ENCODE results near the gene CGB1. TPM values are rescaled to one million over a fixed set of nuclear protein-coding genes. Genes with fewer than 3 reads are reported as not detected.
"Not testable (repeated sequence)": the region's sequence is repeated elsewhere in the genome, so short reads cannot be mapped to it uniquely, and the experiment has no call there.

The CGB1 gene
- total RNA-seq, 1 experiment from 2014 or later = not detected

- H3K36me3 Mint-ChIP-seq (ENCODE audit: insufficient read depth, unreplicated experiment); BruUV-seq (replicated peaks); CTCF ChIA-PET; H3K4me3 Mint-ChIP-seq (ENCODE audit: low read depth, unreplicated experiment); H3K9me3 Mint-ChIP-seq (ENCODE audit: low read depth, unreplicated experiment); intact Hi-C loops (cut with micrococcal nuclease; ENCODE audit: unreplicated experiment); H3K27ac Mint-ChIP-seq (ENCODE audit: unreplicated experiment); DNase-seq; H3K4me1 Mint-ChIP-seq (ENCODE audit: low read depth, unreplicated experiment): not testable (repeated sequence)
- H3K27me3 Mint-ChIP-seq (ENCODE audit: unreplicated experiment) = peaks cover 19% of the 10 kb centered on the region
These were observed 8.0 kb downstream of the CGB1 start for GRCh38 chr19:49028686-49029085.

DNA sequence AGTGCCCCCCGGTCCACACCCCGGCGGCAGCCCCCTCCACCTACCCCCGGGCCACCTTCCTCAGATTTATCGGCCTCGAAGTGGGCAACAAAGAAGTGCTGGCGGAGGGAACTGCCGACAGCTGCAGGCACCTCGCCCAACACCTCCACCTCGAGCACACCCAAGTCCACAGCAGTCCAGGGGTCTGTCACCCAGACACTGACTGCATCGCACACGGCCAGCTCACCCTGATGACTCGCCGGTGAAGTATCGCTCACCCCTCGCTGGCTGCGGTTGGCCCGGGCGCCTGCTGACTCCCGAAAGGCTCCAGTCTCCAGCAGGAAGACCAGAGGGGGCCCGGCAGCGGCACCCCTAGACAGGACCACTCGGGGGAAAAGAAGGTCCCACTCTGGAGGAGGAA, 11.1 kb downstream of the CGB1 start:
- H3K27me3 Mint-ChIP-seq (ENCODE audit: unreplicated experiment) = peaks cover 30% of the 10 kb centered on the region
- H3K27ac Mint-ChIP-seq (ENCODE audit: unreplicated experiment); H3K9me3 Mint-ChIP-seq (ENCODE audit: low read depth, unreplicated experiment); CTCF ChIA-PET; DNase-seq; intact Hi-C loops (cut with micrococcal nuclease; ENCODE audit: unreplicated experiment); BruUV-seq (replicated peaks); H3K36me3 Mint-ChIP-seq (ENCODE audit: insufficient read depth, unreplicated experiment); H3K4me3 Mint-ChIP-seq (ENCODE audit: low read depth, unreplicated experiment): not testable (repeated sequence)
- H3K4me1 Mint-ChIP-seq (ENCODE audit: low read depth, unreplicated experiment) = peaks cover 12% of the 10 kb centered on the region

GRCh38 chr19:49025088-49025487, 11.6 kb downstream of the CGB1 start:
- H3K27me3 Mint-ChIP-seq (ENCODE audit: unreplicated experiment) = peaks cover 30% of the 10 kb centered on the region
- BruUV-seq (replicated peaks); CTCF ChIA-PET; DNase-seq; H3K4me3 Mint-ChIP-seq (ENCODE audit: low read depth, unreplicated experiment); H3K36me3 Mint-ChIP-seq (ENCODE audit: insufficient read depth, unreplicated experiment); H3K9me3 Mint-ChIP-seq (ENCODE audit: low read depth, unreplicated experiment); H3K27ac Mint-ChIP-seq (ENCODE audit: unreplicated experiment); intact Hi-C loops (cut with micrococcal nuclease; ENCODE audit: unreplicated experiment): not testable (repeated sequence)
- peaks cover 17% of the 10 kb centered on the region for H3K4me1 Mint-ChIP-seq (ENCODE audit: low read depth, unreplicated experiment)

DNA sequence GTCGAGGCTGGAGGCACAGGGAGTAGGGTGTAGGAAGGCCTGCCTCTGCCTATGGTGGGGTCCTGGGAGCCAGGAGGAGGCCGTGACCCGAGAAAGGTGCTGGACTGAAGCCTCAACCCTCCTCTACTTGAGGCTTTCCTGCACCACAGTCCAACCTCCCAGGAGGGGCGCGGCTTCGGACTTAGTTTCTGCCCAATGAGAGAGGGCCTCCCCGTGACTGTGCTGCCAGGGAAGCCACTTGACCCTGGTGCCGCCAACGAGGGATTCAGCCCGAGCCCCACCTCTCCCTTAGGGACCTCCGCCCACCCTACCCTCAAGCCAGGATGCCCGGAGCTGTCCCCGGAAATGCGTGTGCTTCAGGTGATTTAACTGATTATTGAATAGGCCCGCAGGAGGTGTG, 12.5 kb downstream of the CGB1 start, which contains the start of gene CGB3:
Gene CGB3 (minus strand): TSS at position 101 of the 400 bp plus-strand sequence. CDS start 362 bp downstream, outside the sequence.
- BruUV-seq (replicated peaks); H3K4me3 Mint-ChIP-seq (ENCODE audit: low read depth, unreplicated experiment); H3K27ac Mint-ChIP-seq (ENCODE audit: unreplicated experiment); intact Hi-C loops (cut with micrococcal nuclease; ENCODE audit: unreplicated experiment); CTCF ChIA-PET; DNase-seq; H3K9me3 Mint-ChIP-seq (ENCODE audit: low read depth, unreplicated experiment): not testable (repeated sequence)
- peaks cover 25% of the 10 kb centered on the region for H3K4me1 Mint-ChIP-seq (ENCODE audit: low read depth, unreplicated experiment)
- peaks cover 11% of the 10 kb centered on the region for H3K36me3 Mint-ChIP-seq (ENCODE audit: insufficient read depth, unreplicated experiment)
- peaks cover 37% of the 10 kb centered on the region for H3K27me3 Mint-ChIP-seq (ENCODE audit: unreplicated experiment)

GRCh38 chr19:49022116-49022515, 14.6 kb downstream of the CGB1 start:
- intact Hi-C loops (cut with micrococcal nuclease; ENCODE audit: unreplicated experiment) = no loop called here
- BruUV-seq (replicated peaks) = no TSS peak
- Mint-ChIP-seq H3K4me1 (ENCODE audit: low read depth, unreplicated experiment) (peaks cover 30% of the 10 kb centered on the region), H3K36me3 (ENCODE audit: insufficient read depth, unreplicated experiment) (peaks cover 30% of the 10 kb centered on the region), H3K27ac (ENCODE audit: unreplicated experiment) (no peak overlapping the region), H3K4me3 (ENCODE audit: low read depth, unreplicated experiment) (no peak overlapping the region), H3K9me3 (ENCODE audit: low read depth, unreplicated experiment) (no peaks in the 10 kb centered on the region), H3K27me3 (ENCODE audit: unreplicated experiment) (peaks cover 37% of the 10 kb centered on the region)
- CTCF ChIA-PET = no interaction called here
- DNase-seq = no peak
- TF ChIP-seq, protein P1, sequence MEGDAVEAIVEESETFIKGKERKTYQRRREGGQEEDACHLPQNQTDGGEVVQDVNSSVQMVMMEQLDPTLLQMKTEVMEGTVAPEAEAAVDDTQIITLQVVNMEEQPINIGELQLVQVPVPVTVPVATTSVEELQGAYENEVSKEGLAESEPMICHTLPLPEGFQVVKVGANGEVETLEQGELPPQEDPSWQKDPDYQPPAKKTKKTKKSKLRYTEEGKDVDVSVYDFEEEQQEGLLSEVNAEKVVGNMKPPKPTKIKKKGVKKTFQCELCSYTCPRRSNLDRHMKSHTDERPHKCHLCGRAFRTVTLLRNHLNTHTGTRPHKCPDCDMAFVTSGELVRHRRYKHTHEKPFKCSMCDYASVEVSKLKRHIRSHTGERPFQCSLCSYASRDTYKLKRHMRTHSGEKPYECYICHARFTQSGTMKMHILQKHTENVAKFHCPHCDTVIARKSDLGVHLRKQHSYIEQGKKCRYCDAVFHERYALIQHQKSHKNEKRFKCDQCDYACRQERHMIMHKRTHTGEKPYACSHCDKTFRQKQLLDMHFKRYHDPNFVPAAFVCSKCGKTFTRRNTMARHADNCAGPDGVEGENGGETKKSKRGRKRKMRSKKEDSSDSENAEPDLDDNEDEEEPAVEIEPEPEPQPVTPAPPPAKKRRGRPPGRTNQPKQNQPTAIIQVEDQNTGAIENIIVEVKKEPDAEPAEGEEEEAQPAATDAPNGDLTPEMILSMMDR (IDR thresholded peaks at IDR 0.05; ENCODE audit: unreplicated experiment) = no peak

DNA sequence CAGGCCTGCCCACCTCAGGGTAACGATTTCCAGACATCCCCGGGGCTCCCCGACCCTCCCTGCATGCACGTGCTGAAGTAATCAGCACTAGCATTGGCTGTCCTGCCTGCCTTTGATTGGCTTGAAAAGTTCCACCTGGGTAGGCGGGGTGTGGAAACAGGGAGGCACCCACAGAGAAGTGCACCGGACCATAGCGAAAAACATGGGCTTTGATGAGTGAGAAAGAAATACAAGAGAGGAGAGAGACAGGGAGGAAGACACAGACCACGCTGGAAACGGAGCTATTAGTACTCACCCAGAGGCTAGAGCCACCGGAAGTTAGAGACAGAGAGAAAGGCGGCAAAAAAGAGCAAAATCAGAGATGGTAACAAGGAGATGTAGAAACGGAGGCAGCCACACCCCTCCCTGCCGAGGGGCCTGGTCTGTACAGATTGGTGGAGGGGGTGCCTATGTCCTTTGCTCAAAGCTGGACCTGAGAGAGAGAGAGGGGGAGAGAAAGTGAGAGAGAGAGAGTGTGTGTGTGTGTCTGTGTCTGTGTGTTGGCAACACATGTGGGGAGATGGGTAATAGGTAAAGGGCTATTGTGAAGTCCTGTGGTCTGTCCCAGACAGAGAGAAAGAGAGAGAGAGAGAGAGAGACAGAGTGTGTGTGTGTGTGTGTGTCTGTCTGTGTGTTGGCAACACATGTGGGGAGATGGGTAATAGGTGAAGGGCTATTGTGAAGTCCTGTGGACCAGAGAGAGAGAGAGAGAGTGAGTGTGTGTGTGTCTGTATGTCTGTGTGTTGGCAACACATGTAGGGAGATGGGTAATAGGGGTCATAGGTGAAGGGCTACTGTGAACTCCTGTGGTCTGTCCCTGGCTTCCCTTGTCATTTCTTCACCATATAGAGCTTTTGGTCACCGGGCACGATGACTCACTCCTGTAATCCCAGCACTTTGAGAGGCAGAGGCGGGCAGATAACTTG, 15.5 kb downstream of the CGB1 start:
- peaks cover 30% of the 10 kb centered on the region for H3K4me1 Mint-ChIP-seq (ENCODE audit: low read depth, unreplicated experiment)
- CTCF ChIA-PET = interaction anchor here (0.8 kb wide), 1 partner anchor 589 kb away, joined by 7 read pairs; no protein-coding TSS in a partner anchor
- H3K27me3 Mint-ChIP-seq (ENCODE audit: unreplicated experiment) = peaks cover 37% of the 10 kb centered on the region
- intact Hi-C loops (cut with micrococcal nuclease; ENCODE audit: unreplicated experiment) = no loop called here
- H3K4me3 Mint-ChIP-seq (ENCODE audit: low read depth, unreplicated experiment) = no peak overlapping the region
- TF ChIP-seq, protein P1 (IDR thresholded peaks at IDR 0.05; ENCODE audit: unreplicated experiment) = no peak
- H3K9me3 Mint-ChIP-seq (ENCODE audit: low read depth, unreplicated experiment) = no peaks in the 10 kb centered on the region
- no TSS peak for BruUV-seq (replicated peaks)
- DNase-seq = no peak
- H3K36me3 Mint-ChIP-seq (ENCODE audit: insufficient read depth, unreplicated experiment) = peaks cover 38% of the 10 kb centered on the region
- no peak overlapping the region for H3K27ac Mint-ChIP-seq (ENCODE audit: unreplicated experiment)

All from Calu3 (cell line).